ENCODE results near the gene MAP3K21.

- TF ChIP-seq, protein P1, sequence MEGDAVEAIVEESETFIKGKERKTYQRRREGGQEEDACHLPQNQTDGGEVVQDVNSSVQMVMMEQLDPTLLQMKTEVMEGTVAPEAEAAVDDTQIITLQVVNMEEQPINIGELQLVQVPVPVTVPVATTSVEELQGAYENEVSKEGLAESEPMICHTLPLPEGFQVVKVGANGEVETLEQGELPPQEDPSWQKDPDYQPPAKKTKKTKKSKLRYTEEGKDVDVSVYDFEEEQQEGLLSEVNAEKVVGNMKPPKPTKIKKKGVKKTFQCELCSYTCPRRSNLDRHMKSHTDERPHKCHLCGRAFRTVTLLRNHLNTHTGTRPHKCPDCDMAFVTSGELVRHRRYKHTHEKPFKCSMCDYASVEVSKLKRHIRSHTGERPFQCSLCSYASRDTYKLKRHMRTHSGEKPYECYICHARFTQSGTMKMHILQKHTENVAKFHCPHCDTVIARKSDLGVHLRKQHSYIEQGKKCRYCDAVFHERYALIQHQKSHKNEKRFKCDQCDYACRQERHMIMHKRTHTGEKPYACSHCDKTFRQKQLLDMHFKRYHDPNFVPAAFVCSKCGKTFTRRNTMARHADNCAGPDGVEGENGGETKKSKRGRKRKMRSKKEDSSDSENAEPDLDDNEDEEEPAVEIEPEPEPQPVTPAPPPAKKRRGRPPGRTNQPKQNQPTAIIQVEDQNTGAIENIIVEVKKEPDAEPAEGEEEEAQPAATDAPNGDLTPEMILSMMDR (IDR thresholded peaks at IDR 0.05), result no peak
- TF ChIP-seq POLR2A (IDR thresholded peaks at IDR 0.05), result no peak
Measured at GRCh38 chr1:233359905-233360304, 32.4 kb downstream of the MAP3K21 start.

All from right lobe of liver (tissue), 4 donors.